PC-3 (cell line): ENCODE results near the gene COL19A1. TPM values are rescaled to one million over a fixed set of nuclear protein-coding genes. Genes with fewer than 3 reads are reported as not detected.

Experiments
- ATAC-seq: fragments of 200-7000 bp; cut with Tn5 transposase; 2 replicates; pipeline ENCODE4 v1.9.1; 2020; ENCODE audit warnings: mild to moderate bottlenecking, moderate library complexity
- BruUV-seq: library from RNA; stranded (reverse); fragments of 400-500 nt; replicated peaks from 2 replicates; lab custom pipeline; 2021; lab: Mats Ljungman, UMichigan
- CTCF ChIA-PET: fragments of 300-600 bp; sonication (Branson Sonifier 250); formaldehyde crosslinking; loops from one replicate; lab custom pipeline; 2022; ENCODE audit warnings: antibody characterized with exemption; lab: Charles Lee
- POLR2A ChIA-PET: fragments of 300-600 bp; sonication (Branson Sonifier 250); formaldehyde crosslinking; loops from one replicate; lab custom pipeline; 2022; ENCODE audit warnings: antibody characterized with exemption; ENCODE audit not compliant: unreplicated experiment; lab: Charles Lee
- DNase-seq: peaks from one replicate; pipeline ENCODE4 v3.0.0-alpha.2; 2015
- H2AFZ ChIP-seq: fragments of 300-600 bp; sonication (generic); 2 replicates; pipeline ENCODE4 v1.6.0; 2016; ENCODE audit warnings: antibody characterized with exemption, low read length
- H3F3A ChIP-seq: fragments of 300-600 bp; sonication (generic); one replicate; pipeline ENCODE4 v1.6.0; 2017; ENCODE audit warnings: antibody characterized with exemption, low read length, control low read depth, mild to moderate bottlenecking; ENCODE audit not compliant: unreplicated experiment
- H3K27ac ChIP-seq: fragments of 300-600 bp; sonication (generic); 2 replicates; pipeline ENCODE4 v1.5.1; 2016; ENCODE audit warnings: mild to moderate bottlenecking, low read length
- H3K27me3 ChIP-seq: fragments of 300-600 bp; sonication (generic); 2 replicates; pipeline ENCODE4 v1.6.1; 2016; ENCODE audit warnings: low read length, mixed read lengths
- H3K36me3 ChIP-seq: fragments of 300-600 bp; sonication (generic); 2 replicates; pipeline ENCODE4 v1.6.1; 2016; ENCODE audit warnings: low read depth, mixed run types, low read length, mixed read lengths
- H3K4me1 ChIP-seq: fragments of 300-600 bp; sonication (generic); 2 replicates; pipeline ENCODE4 v1.5.1; 2016; ENCODE audit warnings: low read length; ENCODE audit not compliant: insufficient read depth
- H3K4me2 ChIP-seq: fragments of 300-600 bp; sonication (generic); 2 replicates; pipeline ENCODE4 v1.6.0; 2016; ENCODE audit warnings: low read length
- H3K4me3 ChIP-seq: fragments of 300-600 bp; sonication (generic); 2 replicates; pipeline ENCODE4 v1.5.1; 2016; ENCODE audit warnings: mild to moderate bottlenecking, low read length, mixed read lengths
- H3K79me2 ChIP-seq: fragments of 300-600 bp; sonication (generic); 2 replicates; pipeline ENCODE4 v1.6.1; 2017; ENCODE audit warnings: low read length, mixed read lengths
- H3K9ac ChIP-seq: fragments of 300-600 bp; sonication (generic); 2 replicates; pipeline ENCODE4 v1.6.0; 2016; ENCODE audit warnings: mild to moderate bottlenecking, low read length
- H3K9me2 ChIP-seq: fragments of 300-600 bp; sonication (generic); replicated peaks from 2 replicates; pipeline ENCODE4 v1.6.1; 2016; ENCODE audit warnings: mixed run types, low read length, mixed read lengths
- H3K9me3 ChIP-seq: fragments of 300-600 bp; sonication (generic); 2 replicates; pipeline ENCODE4 v1.6.1; 2016; ENCODE audit warnings: low read length, mixed read lengths
- H4K20me1 ChIP-seq: fragments of 300-600 bp; sonication (generic); 2 replicates; pipeline ENCODE4 v1.6.1; 2016; ENCODE audit warnings: low read length, mixed read lengths
- EZH2 ChIP-seq: fragments of 300-600 bp; sonication (generic); IDR thresholded peaks from one replicate; pipeline ENCODE4 v1.6.1; 2017; ENCODE audit warnings: antibody characterized with exemption, mild to moderate bottlenecking, low read length; ENCODE audit not compliant: unreplicated experiment
- EZH2phosphoT487 ChIP-seq: fragments of 300-600 bp; sonication (generic); IDR thresholded peaks from 2 replicates; pipeline ENCODE4 v1.6.1; 2018; ENCODE audit warnings: mild to moderate bottlenecking, antibody characterized with exemption, low read length, borderline replicate concordance
- intact Hi-C: fragments of 100-400 bp; cut with micrococcal nuclease; formaldehyde crosslinking; loops from 2 replicates; pipeline ENCODE4 v1.9.0; 2023
- total RNA-seq: library from RNA; depleted of rRNA; stranded (reverse); fragments of >200 nt; gene quantifications from 2 replicates; pipeline ENCODE4 v1.2.3, GENCODE V29; 2014
- TF ChIP-seq, protein P1 (sequence below): fragments of 300-600 bp; sonication (generic); conservative IDR thresholded peaks from 2 replicates; pipeline ENCODE4 v1.5.1; 2017; ENCODE audit warnings: antibody characterized with exemption, low read depth, mild to moderate bottlenecking, low read length

The COL19A1 gene
- total RNA-seq, 1 experiment from 2014 or later, result not detected

DNA sequence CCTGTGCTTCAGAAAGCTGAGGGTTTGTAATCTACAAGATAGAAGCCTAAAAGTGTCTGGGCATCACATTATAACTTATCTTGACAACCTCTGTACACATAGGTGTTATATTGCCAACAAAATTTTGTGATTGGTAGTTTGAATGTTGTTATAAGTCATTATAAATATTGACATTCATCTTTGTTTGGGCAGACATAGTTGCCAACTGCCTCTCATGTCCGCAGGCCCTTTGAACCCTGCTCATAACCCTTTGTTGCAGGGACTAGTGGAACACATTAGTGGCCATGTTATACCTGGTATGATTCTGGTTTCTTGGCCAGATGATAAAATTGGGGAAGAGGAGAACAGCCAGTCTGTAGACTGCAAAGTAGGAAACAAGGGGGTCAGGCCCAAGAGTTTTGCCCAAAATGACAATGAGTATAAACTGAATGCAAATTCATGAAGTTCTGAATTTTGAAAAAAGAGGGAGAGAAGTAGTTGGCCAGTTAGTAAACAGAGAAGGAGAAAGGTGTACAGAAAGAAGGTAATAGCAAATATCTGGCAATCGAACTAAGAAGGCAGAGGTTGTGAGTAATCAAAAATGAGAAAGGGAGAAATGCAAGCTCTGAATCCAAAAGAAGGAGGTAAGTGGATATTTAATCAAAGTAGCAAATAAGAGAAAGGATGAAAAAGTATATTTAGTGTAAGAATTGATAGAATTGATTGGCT lies 48.0 kb upstream of the COL19A1 start:
- Histone ChIP-seq H3K4me1 (no peaks in the 10 kb centered on the region), H2AFZ (no peak overlapping the region), H3K4me2 (no peak overlapping the region), H3K9ac (no peak overlapping the region), H3K9me3 (no peaks in the 10 kb centered on the region), H4K20me1 (no peaks in the 10 kb centered on the region), H3K79me2 (no peaks in the 10 kb centered on the region), H3K4me3 (no peak overlapping the region), H3F3A (no peaks in the 10 kb centered on the region), H3K27ac (no peak overlapping the region), H3K36me3 (no peaks in the 10 kb centered on the region), H3K9me2 (no peaks in the 10 kb centered on the region), H3K27me3 (no peaks in the 10 kb centered on the region)
- ChIA-PET CTCF (no interaction called here), POLR2A (no interaction called here)
- ATAC-seq (no peak), DNase-seq (no peak)
- BruUV-seq, result no TSS peak
- intact Hi-C loops, result no loop called here
- TF ChIP-seq EZH2phosphoT487, result no peak
- TF ChIP-seq, protein P1, sequence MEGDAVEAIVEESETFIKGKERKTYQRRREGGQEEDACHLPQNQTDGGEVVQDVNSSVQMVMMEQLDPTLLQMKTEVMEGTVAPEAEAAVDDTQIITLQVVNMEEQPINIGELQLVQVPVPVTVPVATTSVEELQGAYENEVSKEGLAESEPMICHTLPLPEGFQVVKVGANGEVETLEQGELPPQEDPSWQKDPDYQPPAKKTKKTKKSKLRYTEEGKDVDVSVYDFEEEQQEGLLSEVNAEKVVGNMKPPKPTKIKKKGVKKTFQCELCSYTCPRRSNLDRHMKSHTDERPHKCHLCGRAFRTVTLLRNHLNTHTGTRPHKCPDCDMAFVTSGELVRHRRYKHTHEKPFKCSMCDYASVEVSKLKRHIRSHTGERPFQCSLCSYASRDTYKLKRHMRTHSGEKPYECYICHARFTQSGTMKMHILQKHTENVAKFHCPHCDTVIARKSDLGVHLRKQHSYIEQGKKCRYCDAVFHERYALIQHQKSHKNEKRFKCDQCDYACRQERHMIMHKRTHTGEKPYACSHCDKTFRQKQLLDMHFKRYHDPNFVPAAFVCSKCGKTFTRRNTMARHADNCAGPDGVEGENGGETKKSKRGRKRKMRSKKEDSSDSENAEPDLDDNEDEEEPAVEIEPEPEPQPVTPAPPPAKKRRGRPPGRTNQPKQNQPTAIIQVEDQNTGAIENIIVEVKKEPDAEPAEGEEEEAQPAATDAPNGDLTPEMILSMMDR, result no peak
- no peak for TF ChIP-seq EZH2

DNA sequence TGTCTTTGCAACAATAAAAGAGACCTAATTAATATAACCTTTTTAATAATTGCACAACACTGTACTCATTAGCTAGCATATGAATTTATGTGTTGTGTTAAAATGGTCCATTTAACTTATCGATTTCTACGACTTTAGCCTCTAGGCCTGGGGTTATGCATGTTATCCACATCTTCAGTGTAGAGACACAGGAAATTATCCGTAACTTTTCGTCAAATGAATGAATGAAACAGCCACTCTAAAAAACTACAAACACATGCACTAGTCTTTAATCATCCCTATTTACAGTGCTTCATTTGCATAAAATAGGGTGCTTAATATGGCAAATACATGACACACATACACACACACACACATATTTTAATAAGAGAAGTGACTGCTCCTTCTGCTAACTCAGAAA lies 47.2 kb upstream of the COL19A1 start:
- no peak overlapping the region for H3K9ac ChIP-seq
- TF ChIP-seq EZH2phosphoT487, result no peak
- TF ChIP-seq, protein P1, result no peak
- H3K79me2 ChIP-seq, result no peaks in the 10 kb centered on the region
- H3K9me3 ChIP-seq, result no peaks in the 10 kb centered on the region
- H3K4me1 ChIP-seq, result no peaks in the 10 kb centered on the region
- no peak overlapping the region for H3K27ac ChIP-seq
- intact Hi-C loops, result no loop called here
- no peak overlapping the region for H2AFZ ChIP-seq
- no peaks in the 10 kb centered on the region for H4K20me1 ChIP-seq
- BruUV-seq, result no TSS peak
- ChIA-PET POLR2A (no interaction called here), CTCF (no interaction called here)
- ATAC-seq, result no peak
- no peaks in the 10 kb centered on the region for H3K27me3 ChIP-seq
- no peaks in the 10 kb centered on the region for H3K9me2 ChIP-seq
- no peak for DNase-seq
- H3K4me3 ChIP-seq, result no peak overlapping the region
- no peak overlapping the region for H3K4me2 ChIP-seq
- H3K36me3 ChIP-seq, result no peaks in the 10 kb centered on the region
- no peaks in the 10 kb centered on the region for H3F3A ChIP-seq

DNA sequence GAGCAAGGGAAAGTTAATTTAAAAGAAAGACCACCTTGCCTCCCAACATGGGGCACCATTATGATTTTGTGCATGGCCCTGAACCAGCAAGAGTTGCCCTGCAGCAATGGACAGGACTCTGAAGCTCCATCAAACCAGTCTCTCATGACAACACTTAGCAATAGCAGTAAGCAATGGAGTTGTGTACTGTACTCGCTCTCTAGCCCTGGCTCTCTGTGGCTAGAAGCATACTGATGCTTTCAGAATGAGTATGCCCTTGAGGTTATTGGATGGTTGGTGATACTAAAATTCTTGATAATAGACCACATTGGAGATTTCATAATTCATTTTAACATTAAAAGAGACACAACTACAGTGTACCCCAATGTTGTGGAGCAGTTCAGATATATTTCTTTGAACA lies 46.3 kb upstream of the COL19A1 start:
- no peak for DNase-seq
- H4K20me1 ChIP-seq, result no peaks in the 10 kb centered on the region
- TF ChIP-seq, protein P1, result no peak
- no peak for TF ChIP-seq EZH2
- TF ChIP-seq EZH2phosphoT487, result no peak

More for the DNA sequence above, 46.3 kb upstream of the COL19A1 start:
- no peak overlapping the region for H3K4me2 ChIP-seq
- ChIA-PET POLR2A (no interaction called here), CTCF (no interaction called here)
- no TSS peak for BruUV-seq
- H3F3A ChIP-seq, result no peaks in the 10 kb centered on the region
- no peaks in the 10 kb centered on the region for H3K36me3 ChIP-seq
- H3K9me2 ChIP-seq, result no peaks in the 10 kb centered on the region
- H3K79me2 ChIP-seq, result no peaks in the 10 kb centered on the region
- no peaks in the 10 kb centered on the region for H3K27me3 ChIP-seq
- intact Hi-C loops, result no loop called here
- H3K9ac ChIP-seq, result no peak overlapping the region
- no peaks in the 10 kb centered on the region for H3K4me1 ChIP-seq
- H3K27ac ChIP-seq, result no peak overlapping the region
- ATAC-seq, result no peak
- no peaks in the 10 kb centered on the region for H3K9me3 ChIP-seq
- no peak overlapping the region for H3K4me3 ChIP-seq
- H2AFZ ChIP-seq, result no peak overlapping the region
